Fibroblast of lung (primary cell): ENCODE results near the gene UGGT2. TPM values are rescaled to one million over a fixed set of nuclear protein-coding genes. Genes with fewer than 3 reads are reported as not detected.
A peak's percentile ranks its signal among the peaks of the same experiment; 100 is the strongest.
"Not testable (repeated sequence)": the region's sequence is repeated elsewhere in the genome, so short reads cannot be mapped to it uniquely, and the experiment has no call there.

Experiments used
- DNase-seq, 2 donors: peaks; one replicate each; pipeline versions ENCODE4 v3.0.0 to v3.0.0-alpha.2; 2010; ENCODE audit warnings: low read depth in 2 of 2
- H2AFZ ChIP-seq: 2 replicates; pipeline ENCODE4 v1.5.1; 2012; ENCODE audit warnings: low read length, control low read depth, inconsistent platforms
- H3K27ac ChIP-seq: 2 replicates; pipeline ENCODE4 v1.5.1; 2011; ENCODE audit warnings: low read length, control low read depth; ENCODE audit not compliant: insufficient read depth
- H3K27me3 ChIP-seq: 2 replicates; pipeline ENCODE4 v1.5.1; 2011; ENCODE audit warnings: mild to moderate bottlenecking, low read length; ENCODE audit not compliant: control insufficient read depth, insufficient read depth
- H3K36me3 ChIP-seq: 2 replicates; pipeline ENCODE4 v1.5.1; 2011; ENCODE audit warnings: low read length; ENCODE audit not compliant: control insufficient read depth, insufficient read depth
- H3K4me1 ChIP-seq: 2 replicates; pipeline ENCODE4 v1.5.1; 2011; ENCODE audit warnings: low read length; ENCODE audit not compliant: control insufficient read depth, insufficient read depth; ENCODE audit errors: extremely low read depth
- H3K4me2 ChIP-seq: 2 replicates; pipeline ENCODE4 v1.5.1; 2011; ENCODE audit warnings: low read length, control low read depth; ENCODE audit not compliant: insufficient read depth; ENCODE audit errors: extremely low read depth
- H3K4me3 ChIP-seq, 4 experiments: fragments of 200-600 bp in 1 of 4; sonication (generic) in 1 of 4; replicated peaks in 1 of 4; 2 replicates each; pipeline ENCODE4 v1.5.1; 2011 to 2016; ENCODE audit warnings: low read length in 4 of 4, low read depth in 3 of 4, mild to moderate bottlenecking in 3 of 4, control low read depth in 2 of 4, inconsistent platforms in 1 of 4, mixed read lengths in 1 of 4; ENCODE audit not compliant: insufficient read depth in 1 of 4; ENCODE audit errors: control extremely low read depth in 1 of 4
- H3K79me2 ChIP-seq: 2 replicates; pipeline ENCODE4 v1.5.1; 2012; ENCODE audit warnings: mild to moderate bottlenecking, low read length, inconsistent platforms; ENCODE audit not compliant: control insufficient read depth, insufficient read depth
- H3K9ac ChIP-seq: 2 replicates; pipeline ENCODE4 v1.5.1; 2011; ENCODE audit warnings: mild to moderate bottlenecking, low read length, control low read depth; ENCODE audit not compliant: insufficient read depth
- H3K9me3 ChIP-seq: 2 replicates; pipeline ENCODE4 v1.5.1; 2012; ENCODE audit warnings: low read depth, low read length; ENCODE audit not compliant: control insufficient read depth, insufficient read depth
- H4K20me1 ChIP-seq: 2 replicates; pipeline ENCODE4 v1.5.1; 2011; ENCODE audit warnings: low read length; ENCODE audit not compliant: control insufficient read depth, insufficient read depth; ENCODE audit errors: extremely low read depth
- CTCF ChIP-seq, 2 donors: IDR thresholded peaks in 1 of 2; conservative IDR thresholded peaks in 1 of 2; 1 replicate in 1 of 2; 2 replicates in 1 of 2; pipeline ENCODE4 v1.5.1; 2011 to 2012; ENCODE audit warnings: low read length in 2 of 2, control low read depth in 1 of 2, inconsistent platforms in 1 of 2, low read depth in 1 of 2, mild to moderate bottlenecking in 1 of 2
- EZH2 ChIP-seq: IDR thresholded peaks from 2 replicates; pipeline ENCODE4 v1.5.1; 2012; ENCODE audit warnings: low read length, control low read depth, mild to moderate bottlenecking; ENCODE audit errors: missing control alignments
- polyA plus RNA-seq, 2 donors: library from polyadenylated mRNA; depleted of rRNA in 1 of 2; stranded (reverse) in 1 of 2; unstranded in 1 of 2; fragments of >200 nt; gene quantifications; 2 replicates each; pipeline ENCODE4 v1.2.1, GENCODE V29; 2011 to 2012; ENCODE audit warnings: missing spikeins in 1 of 2
- total RNA-seq: library from RNA; depleted of rRNA; stranded (reverse); fragments of >200 nt; gene quantifications from 2 replicates; pipeline ENCODE4 v1.2.1, GENCODE V29; 2014

The UGGT2 gene
- total and polyA plus RNA-seq, 2 donors (not counting 1 experiment from before 2014, with no cell fraction given): 26.3 to 47.2 TPM

GRCh38 chr13:95783747-95784146 lies 269.5 kb downstream of the UGGT2 start:
- H3K9me3 ChIP-seq: no peaks in the 10 kb centered on the region
- no peak overlapping the region for H3K4me3 ChIP-seq
- no peak for DNase-seq
- H4K20me1 ChIP-seq: no peaks in the 10 kb centered on the region
- H3K4me1 ChIP-seq: peaks cover 13% of the 10 kb centered on the region
- TF ChIP-seq CTCF (conservative IDR thresholded peaks at IDR 0.05 in 1 of 2, IDR thresholded peaks at IDR 0.05 in 1 of 2; ENCODE audit: low read depth in 1 of 2, low read length in 2 of 2) (no peak), EZH2 (no peak)
- no peak overlapping the region for H2AFZ ChIP-seq
- H3K27ac ChIP-seq: peak overlapping the region; percentile 64
- peaks cover 3% of the 10 kb centered on the region for H3K36me3 ChIP-seq
- peak overlapping the region; percentile 63 for H3K4me2 ChIP-seq
- no peaks in the 10 kb centered on the region for H3K79me2 ChIP-seq
- H3K9ac ChIP-seq: no peak overlapping the region
- H3K27me3 ChIP-seq: no peaks in the 10 kb centered on the region

- not testable (repeated sequence) for H3K27ac ChIP-seq, H3K36me3 ChIP-seq, H3K79me2 ChIP-seq, H3K4me3 ChIP-seq, H3K4me2 ChIP-seq, H4K20me1 ChIP-seq, H2AFZ ChIP-seq, H3K27me3 ChIP-seq, H3K9ac ChIP-seq, H3K9me3 ChIP-seq, DNase-seq
- peaks cover 13% of the 10 kb centered on the region for H3K4me1 ChIP-seq
Observed at GRCh38 chr13:95781940-95782339, 271.3 kb downstream of the UGGT2 start.

GRCh38 chr13:95781016-95781415 lies 272.2 kb downstream of the UGGT2 start:
- H3K9me3 ChIP-seq: no peaks in the 10 kb centered on the region
- no peak overlapping the region for H3K27ac ChIP-seq
- no peak overlapping the region for H3K4me3 ChIP-seq
- H3K9ac ChIP-seq: no peak overlapping the region
- H3K79me2 ChIP-seq: no peaks in the 10 kb centered on the region
- no peak overlapping the region for H3K4me2 ChIP-seq
- H3K27me3 ChIP-seq: no peaks in the 10 kb centered on the region
- H3K4me1 ChIP-seq: peaks cover 13% of the 10 kb centered on the region
- no peaks in the 10 kb centered on the region for H4K20me1 ChIP-seq
- TF ChIP-seq EZH2: no peak
- TF ChIP-seq CTCF (conservative IDR thresholded peaks at IDR 0.05 in 1 of 2, IDR thresholded peaks at IDR 0.05 in 1 of 2; ENCODE audit: low read depth in 1 of 2, low read length in 2 of 2): no peak
- H2AFZ ChIP-seq: no peak overlapping the region
- DNase-seq: no peak
- peaks cover 2% of the 10 kb centered on the region for H3K36me3 ChIP-seq
